Measurements from ENCODE around the gene SNCAIP.

SNCAIP gene
- 0 to 0.11 (median 0) reads per million in 9 experiments for total RNA-seq

DNA sequence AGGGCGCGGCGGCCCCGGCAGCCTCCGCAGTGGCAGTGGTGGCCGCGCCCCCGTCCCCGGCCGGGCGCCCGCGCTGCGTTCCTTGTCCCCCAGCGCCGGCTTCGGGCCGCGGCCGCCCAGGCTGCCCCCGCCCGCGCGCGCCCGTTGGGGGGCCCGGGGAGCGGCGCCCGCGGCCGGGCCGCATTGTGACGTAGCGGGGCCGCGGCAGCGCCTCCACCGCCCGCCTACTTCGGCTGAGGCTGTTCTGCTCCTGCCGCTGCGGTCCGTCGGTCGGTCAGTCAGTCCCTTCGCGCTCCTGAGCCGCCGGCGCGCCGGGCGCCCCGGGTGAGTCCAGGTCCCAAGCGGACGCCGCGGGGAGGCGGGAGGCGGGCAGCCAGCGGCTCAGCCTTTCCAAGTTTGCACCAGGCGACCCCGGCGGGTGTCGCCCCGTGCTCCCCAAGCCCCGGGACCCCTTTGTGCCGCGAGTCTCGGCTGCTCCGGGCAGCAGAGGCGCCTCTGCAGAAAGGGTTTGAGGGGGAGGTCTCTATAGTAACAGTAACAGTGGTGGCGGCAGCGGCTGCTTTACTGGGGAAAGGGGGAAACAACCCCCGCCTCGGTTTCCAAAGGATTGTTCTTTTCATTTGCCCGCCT, at the start of gene SNCAIP:
SNCAIP (plus strand) TSS at position 277 of the 630 bp plus-strand sequence. CDS start 78,898 bp downstream, outside the sequence.
- no peak within 1 kb of the TSS for H3K27ac Mint-ChIP-seq
- no peaks in the 10 kb centered on the region for H3K36me3 Mint-ChIP-seq (ENCODE audit: insufficient read depth)
- no peak for DNase-seq
- no peak within 1 kb of the TSS for H3K4me3 Mint-ChIP-seq
- peaks cover 34 to 46% of the 10 kb centered on the region in 2 donors for H3K27me3 Mint-ChIP-seq
- no peaks in the 10 kb centered on the region for H3K4me1 Mint-ChIP-seq (ENCODE audit: low read depth in 2 of 2)
- no peak for ATAC-seq (replicated peaks)
- H3K9me3 Mint-ChIP-seq = no peaks in the 10 kb centered on the region

DNA sequence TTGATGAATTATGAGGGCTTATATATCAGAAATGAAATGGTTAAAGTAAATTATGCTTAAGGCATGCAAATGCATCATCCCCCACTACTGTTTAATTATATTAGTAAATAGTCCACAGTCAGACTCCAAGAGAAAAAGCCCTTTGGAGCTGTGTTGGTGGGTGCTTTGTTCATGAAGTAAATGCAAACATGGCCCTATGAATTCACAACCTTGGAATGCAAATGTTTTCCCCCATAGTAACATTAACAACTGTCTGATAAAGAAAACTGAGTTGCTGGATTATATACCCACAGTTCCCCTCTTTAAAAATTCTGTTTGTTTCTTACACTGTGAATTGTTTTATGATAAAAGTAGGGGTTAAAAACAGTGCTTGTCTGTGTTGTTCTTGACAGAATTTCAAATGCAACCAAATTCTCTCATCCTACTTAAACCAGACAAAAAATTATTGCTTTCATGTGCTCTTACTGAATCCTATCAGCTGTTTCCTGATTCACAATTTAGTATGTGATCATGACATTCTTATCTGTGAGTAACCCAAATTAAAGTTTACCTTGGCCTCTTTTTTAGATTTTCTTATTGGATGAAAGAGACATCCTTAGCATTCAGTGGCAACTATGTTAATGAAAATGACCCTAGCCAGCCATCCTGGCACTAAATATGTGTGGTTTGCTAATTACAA, 48.5 kb upstream of the SNCAIP start:
- no peak overlapping the region for H3K4me3 Mint-ChIP-seq
- no peaks in the 10 kb centered on the region for H3K36me3 Mint-ChIP-seq (ENCODE audit: insufficient read depth)
- H3K27ac Mint-ChIP-seq = no peak overlapping the region
- DNase-seq (no peak), ATAC-seq (replicated peaks) (no peak)
- H3K4me1 Mint-ChIP-seq (ENCODE audit: low read depth in 2 of 2) = no peaks in the 10 kb centered on the region
- no peaks in the 10 kb centered on the region for H3K27me3 Mint-ChIP-seq
- peaks cover 0 to 8% of the 10 kb centered on the region in 2 donors for H3K9me3 Mint-ChIP-seq

DNA sequence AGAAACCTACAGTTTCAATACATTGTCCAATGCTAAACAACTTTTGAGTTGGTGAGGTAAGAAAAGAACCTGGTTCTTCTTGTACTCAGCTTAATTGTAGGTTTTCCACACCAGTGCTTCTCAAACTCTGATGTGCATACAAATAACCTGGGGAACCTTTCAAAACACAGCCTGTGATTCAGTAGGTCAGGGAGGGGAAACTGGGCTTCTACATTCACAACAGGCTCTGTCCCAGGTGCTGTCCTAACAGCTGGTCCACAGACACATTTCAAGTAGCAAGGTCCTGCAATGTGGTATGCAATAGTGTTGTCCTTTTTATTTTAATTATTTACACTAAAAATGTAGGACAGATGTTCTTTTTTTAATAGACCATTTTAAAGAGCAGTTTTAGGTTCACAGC, 47.4 kb upstream of the SNCAIP start:
- Mint-ChIP-seq H3K4me3 (no peak overlapping the region), H3K27me3 (no peaks in the 10 kb centered on the region), H3K4me1 (ENCODE audit: low read depth in 2 of 2) (no peaks in the 10 kb centered on the region), H3K27ac (no peak overlapping the region), H3K9me3 (peaks cover 0 to 10% of the 10 kb centered on the region in 2 donors), H3K36me3 (ENCODE audit: insufficient read depth) (no peaks in the 10 kb centered on the region)
- ATAC-seq (replicated peaks) (no peak), DNase-seq (no peak)

DNA sequence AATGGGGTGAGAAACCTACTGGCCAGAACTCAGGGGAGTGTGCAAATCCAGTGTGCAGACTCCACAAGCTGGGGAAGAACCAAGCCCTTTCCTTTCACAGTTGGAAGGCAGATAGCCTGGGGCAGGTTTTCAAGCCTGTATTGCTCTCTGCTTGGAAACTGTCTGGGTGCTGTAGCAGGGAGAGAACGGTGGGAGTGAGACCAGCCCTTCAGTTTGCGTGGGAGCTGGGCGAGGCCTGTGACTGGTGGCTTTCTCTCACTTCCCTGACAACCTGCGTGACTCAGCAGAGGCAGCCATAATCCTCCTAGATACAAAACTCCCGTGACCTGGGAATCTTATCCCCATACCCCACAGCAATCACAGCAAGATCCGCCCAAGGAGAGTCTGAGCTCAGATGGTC, 44.9 kb upstream of the SNCAIP start:
- ATAC-seq (replicated peaks) (no peak), DNase-seq (no peak)
- H3K4me3 Mint-ChIP-seq = no peak overlapping the region
- no peaks in the 10 kb centered on the region for H3K27me3 Mint-ChIP-seq
- no peak overlapping the region for H3K27ac Mint-ChIP-seq
- H3K9me3 Mint-ChIP-seq = peaks cover 0 to 12% of the 10 kb centered on the region in 2 donors
- H3K4me1 Mint-ChIP-seq (ENCODE audit: low read depth in 2 of 2) = no peaks in the 10 kb centered on the region
- H3K36me3 Mint-ChIP-seq (ENCODE audit: insufficient read depth) = no peaks in the 10 kb centered on the region

DNA sequence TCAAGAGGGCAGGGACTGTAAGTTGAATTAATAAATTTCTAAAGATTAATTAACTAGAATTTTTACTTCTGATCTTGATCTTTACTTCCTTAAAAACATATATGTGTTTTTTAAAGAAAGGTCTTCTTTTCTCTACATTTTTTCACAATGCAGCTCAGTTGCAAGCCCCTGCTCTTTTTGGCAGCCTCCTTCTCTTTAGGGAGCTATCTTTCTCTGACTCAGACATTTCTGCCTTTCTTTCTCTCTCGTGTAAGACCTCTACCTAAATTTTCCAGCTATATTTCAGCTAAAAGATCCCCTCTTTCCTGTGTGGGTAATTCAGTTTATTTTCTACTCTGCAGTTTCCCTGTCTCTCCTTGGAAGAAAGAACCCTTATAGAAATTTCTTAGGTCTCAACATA, 38.3 kb upstream of the SNCAIP start:
- Mint-ChIP-seq H3K4me1 (ENCODE audit: low read depth in 2 of 2) (no peaks in the 10 kb centered on the region), H3K4me3 (no peak overlapping the region), H3K27ac (no peak overlapping the region), H3K27me3 (no peaks in the 10 kb centered on the region), H3K9me3 (peaks cover 0 to 4% of the 10 kb centered on the region in 2 donors), H3K36me3 (ENCODE audit: insufficient read depth) (no peaks in the 10 kb centered on the region)
- DNase-seq = no peak
- ATAC-seq (replicated peaks) = no peak

DNA sequence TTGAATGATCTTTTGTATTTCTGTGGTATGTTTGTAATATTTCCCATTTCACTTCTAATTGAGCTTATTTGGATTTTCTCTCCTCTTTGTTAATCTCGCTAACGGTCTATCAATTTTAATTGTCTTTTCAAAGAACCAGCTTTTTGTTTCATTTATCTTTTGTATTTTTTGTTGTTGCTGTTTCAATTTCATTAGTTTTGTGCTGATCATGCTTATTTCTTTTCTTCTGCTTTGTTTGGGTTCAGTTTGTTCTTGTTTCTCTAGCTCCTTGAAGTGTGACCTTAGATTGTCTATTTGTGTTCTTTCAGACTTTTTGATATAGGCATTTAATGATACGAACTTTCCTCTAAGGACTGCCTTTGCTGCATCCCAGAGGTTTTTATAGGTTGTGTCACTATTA, 28.4 kb upstream of the SNCAIP start:
- Mint-ChIP-seq H3K4me1 (ENCODE audit: low read depth in 2 of 2) (no peaks in the 10 kb centered on the region), H3K4me3 (no peak overlapping the region), H3K9me3 (peaks cover 18 to 35% of the 10 kb centered on the region in 2 donors), H3K36me3 (ENCODE audit: insufficient read depth) (no peaks in the 10 kb centered on the region), H3K27ac (no peak overlapping the region), H3K27me3 (no peaks in the 10 kb centered on the region)
- ATAC-seq (replicated peaks) = no peak
- no peak for DNase-seq

DNA sequence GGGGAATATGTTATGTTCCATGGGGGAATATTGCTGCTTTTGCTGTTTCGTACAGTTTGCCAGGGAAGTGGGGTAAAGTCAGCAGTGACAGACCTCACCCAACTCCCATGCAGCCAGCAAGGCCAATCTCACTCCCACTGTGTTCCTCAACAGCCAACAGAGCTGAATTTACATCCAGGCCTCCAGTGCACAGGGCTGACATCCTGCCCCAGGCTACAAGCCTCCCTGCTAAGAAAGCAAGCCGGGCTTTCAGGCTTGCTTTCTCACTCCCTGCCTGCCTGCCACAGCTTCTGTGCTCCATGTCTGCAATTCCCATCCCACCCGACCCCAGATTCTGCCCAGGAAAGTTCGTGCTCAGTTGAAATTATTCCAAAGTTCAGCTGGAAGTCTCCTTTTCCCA, 25.5 kb upstream of the SNCAIP start:
- no peaks in the 10 kb centered on the region for H3K4me1 Mint-ChIP-seq (ENCODE audit: low read depth in 2 of 2)
- ATAC-seq (replicated peaks) (no peak), DNase-seq (no peak)
- no peak overlapping the region for H3K27ac Mint-ChIP-seq
- H3K36me3 Mint-ChIP-seq (ENCODE audit: insufficient read depth) = no peaks in the 10 kb centered on the region
- H3K27me3 Mint-ChIP-seq = no peaks in the 10 kb centered on the region
- H3K4me3 Mint-ChIP-seq = no peak overlapping the region
- H3K9me3 Mint-ChIP-seq = peaks cover 15 to 26% of the 10 kb centered on the region in 2 donors

DNA sequence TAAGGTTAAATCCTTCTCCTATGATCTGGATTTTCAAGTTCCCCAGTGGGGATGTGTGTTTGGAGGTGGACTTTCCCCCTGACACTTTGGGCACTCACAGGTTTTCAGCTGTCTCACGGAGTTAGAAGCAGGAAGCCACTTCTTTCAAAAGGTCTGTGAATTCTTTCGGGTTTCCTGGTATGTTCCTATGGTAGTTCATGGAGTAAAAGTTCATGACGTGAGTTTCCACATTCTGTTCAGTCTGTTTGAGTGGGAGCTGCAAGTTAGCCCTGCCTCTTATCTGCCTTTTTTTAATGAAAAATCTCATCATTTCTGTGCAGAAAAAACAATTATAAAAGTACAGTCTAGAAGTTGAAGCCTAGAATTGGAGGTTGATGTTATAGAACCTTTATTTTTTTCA, 24.9 kb upstream of the SNCAIP start:
- Mint-ChIP-seq H3K4me3 (no peak overlapping the region), H3K27ac (no peak overlapping the region), H3K9me3 (peaks cover 16 to 20% of the 10 kb centered on the region in 2 donors), H3K36me3 (ENCODE audit: insufficient read depth) (no peaks in the 10 kb centered on the region), H3K27me3 (no peaks in the 10 kb centered on the region), H3K4me1 (ENCODE audit: low read depth in 2 of 2) (no peaks in the 10 kb centered on the region)
- ATAC-seq (replicated peaks) (no peak), DNase-seq (no peak)

DNA sequence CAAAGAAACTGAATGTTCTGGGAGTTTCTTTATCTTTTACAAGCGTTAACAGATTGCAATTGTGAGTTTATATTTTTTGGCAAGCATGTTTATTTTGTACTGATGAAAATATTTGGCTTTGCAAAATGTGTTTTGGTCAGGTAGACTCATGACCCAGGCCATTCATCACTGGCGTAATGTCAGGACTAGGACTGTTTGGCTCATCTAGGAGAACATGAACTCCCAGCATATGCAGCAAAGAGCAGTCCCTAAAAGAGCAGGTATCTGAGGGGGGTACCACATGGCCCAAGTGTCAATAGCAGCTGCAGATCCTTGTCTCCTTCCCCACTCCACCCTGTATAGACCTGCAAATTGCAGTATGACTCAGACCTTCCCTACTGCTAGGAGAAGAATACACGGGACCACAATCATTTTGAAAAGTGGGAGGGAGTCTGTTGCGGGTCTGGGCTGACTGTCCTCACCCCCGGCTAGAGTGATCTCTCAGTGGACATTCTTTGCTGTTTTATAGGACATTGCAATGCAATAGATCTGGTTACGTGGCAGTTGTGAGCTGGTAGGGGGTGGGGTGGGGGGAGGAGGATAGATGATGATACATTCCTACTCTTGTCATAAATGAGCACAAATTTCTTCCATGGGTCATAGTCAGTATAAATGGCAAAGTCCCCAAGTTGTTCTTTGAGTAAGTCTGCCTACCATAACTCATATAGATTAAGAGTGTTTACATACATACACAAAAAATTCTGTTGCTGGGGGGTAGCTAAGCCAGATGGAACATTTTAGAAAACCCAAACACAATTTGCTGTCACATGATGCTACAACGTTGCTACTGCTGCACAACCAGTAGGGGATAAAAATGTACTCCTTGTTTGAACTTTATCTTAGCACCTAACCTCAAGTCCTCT, 20.8 kb upstream of the SNCAIP start:
- ATAC-seq (replicated peaks) = no peak
- no peaks in the 10 kb centered on the region for H3K27me3 Mint-ChIP-seq

DNA sequence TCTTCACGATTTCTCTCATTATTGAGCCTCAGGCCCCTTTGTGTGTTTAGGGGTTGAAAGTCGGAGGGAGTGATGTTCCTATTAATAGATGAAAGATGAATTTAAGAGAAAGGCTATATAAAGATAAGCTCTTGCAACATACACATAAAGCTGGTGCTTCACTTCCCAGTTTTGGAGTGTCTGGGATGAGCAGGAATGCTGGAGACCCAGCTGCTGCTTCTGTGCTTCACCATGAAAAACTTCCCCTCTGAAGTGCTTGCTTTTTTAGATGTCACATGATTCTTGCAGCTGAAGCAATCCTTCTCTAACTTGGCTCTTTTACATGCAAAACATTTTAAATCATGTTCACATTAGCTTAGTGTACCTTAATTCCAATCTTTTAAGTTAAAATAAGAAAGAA, 19.7 kb upstream of the SNCAIP start:
- DNase-seq = no peak
- ATAC-seq (replicated peaks) = no peak
- Mint-ChIP-seq H3K27me3 (no peaks in the 10 kb centered on the region), H3K4me3 (no peak overlapping the region), H3K9me3 (peaks cover 0 to 5% of the 10 kb centered on the region in 2 donors), H3K27ac (no peak overlapping the region), H3K4me1 (ENCODE audit: low read depth in 2 of 2) (no peaks in the 10 kb centered on the region), H3K36me3 (ENCODE audit: insufficient read depth) (no peaks in the 10 kb centered on the region)

More for the DNA sequence above, 20.8 kb upstream of the SNCAIP start:
- no peak overlapping the region for H3K27ac Mint-ChIP-seq
- H3K4me3 Mint-ChIP-seq = no peak overlapping the region
- no peaks in the 10 kb centered on the region for H3K4me1 Mint-ChIP-seq (ENCODE audit: low read depth in 2 of 2)
- H3K9me3 Mint-ChIP-seq = peaks cover under 1 to 5% of the 10 kb centered on the region in 2 donors
- no peak for DNase-seq
- H3K36me3 Mint-ChIP-seq (ENCODE audit: insufficient read depth) = no peaks in the 10 kb centered on the region

DNA sequence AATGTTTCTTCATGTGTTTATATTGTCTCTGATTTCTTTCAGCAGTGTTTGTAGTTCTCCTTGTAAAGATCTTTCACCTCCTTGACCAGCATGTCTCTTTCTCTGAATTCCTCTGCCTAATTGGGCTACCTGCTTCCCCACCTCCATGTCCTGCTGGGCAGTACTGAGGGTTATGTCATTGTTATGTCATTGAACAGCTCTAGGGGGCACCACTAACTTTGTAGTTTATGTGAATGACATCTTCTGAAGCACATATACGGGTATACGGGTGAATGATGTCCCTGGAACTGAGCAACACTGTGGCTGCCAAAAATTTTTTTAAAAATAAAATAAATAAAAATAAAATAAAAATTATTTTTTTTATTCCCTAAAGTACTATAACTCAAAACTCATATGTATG, 16.9 kb upstream of the SNCAIP start:
- Mint-ChIP-seq H3K4me3 (no peak overlapping the region), H3K9me3 (peaks cover 0 to 5% of the 10 kb centered on the region in 2 donors), H3K27me3 (no peaks in the 10 kb centered on the region), H3K4me1 (ENCODE audit: low read depth in 2 of 2) (no peaks in the 10 kb centered on the region), H3K36me3 (ENCODE audit: insufficient read depth) (no peaks in the 10 kb centered on the region), H3K27ac (no peak overlapping the region)
- no peak for ATAC-seq (replicated peaks)
- DNase-seq = no peak

DNA sequence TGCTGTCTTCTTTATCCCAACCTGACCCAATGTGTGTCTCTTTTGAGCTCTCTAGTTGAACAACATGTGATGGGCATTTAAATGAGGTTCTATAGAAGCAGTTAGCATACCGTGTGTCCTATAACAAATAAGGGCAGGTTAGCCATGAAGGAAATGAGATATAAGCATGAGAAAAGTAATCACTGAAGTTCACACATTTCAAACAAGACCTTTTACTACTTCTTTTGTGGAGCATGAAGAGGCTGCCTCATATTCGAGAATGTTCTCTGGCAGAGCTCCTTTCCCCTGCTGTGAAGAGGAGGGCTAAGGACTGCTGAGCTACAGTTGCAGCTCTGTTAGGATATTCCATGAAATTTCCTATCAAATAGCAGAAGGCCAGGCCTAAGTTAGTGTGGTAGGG, 15.2 kb upstream of the SNCAIP start:
- Mint-ChIP-seq H3K36me3 (ENCODE audit: insufficient read depth) (no peaks in the 10 kb centered on the region), H3K9me3 (peaks cover 0 to 4% of the 10 kb centered on the region in 2 donors), H3K4me1 (ENCODE audit: low read depth in 2 of 2) (no peaks in the 10 kb centered on the region), H3K27me3 (no peaks in the 10 kb centered on the region), H3K27ac (no peak overlapping the region), H3K4me3 (no peak overlapping the region)
- no peak for ATAC-seq (replicated peaks)
- DNase-seq = no peak

DNA sequence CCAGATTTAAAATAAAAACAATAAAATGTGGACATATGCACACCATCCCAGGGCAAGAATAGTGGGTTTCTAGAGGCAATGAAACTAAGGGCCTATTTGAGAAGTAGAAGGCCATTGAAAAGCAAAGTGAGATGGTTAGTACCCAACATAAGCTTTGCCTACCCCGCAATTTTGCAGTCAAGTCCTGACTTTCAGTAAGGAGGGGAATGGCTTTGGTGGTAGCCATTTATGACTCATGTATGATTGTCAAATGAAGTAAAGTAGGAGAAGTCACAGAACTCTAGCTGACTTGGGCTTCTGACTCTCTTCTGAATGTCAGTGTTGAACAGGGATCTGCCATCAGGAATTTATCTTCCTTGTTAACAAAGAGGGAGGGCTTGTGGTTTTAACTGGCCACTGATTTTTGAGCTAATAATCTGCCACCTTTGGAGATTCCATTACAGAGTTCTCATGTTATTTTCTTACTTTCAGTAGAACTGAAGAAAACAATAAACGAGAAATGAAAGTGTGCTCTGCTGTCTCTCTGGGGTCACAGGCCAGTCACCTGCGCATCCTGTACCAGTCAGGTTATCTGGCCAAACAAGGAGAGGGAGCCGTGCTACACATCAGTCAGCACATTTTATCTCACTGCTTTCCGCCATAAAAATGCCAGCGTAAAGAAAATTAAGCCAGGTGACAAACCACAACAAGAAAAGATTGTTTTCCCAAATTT, 14.3 kb upstream of the SNCAIP start:
- H3K27ac Mint-ChIP-seq = no peak overlapping the region
- ATAC-seq (replicated peaks) (no peak), DNase-seq (no peak)
- no peaks in the 10 kb centered on the region for H3K9me3 Mint-ChIP-seq
- no peaks in the 10 kb centered on the region for H3K36me3 Mint-ChIP-seq (ENCODE audit: insufficient read depth)
- H3K4me1 Mint-ChIP-seq (ENCODE audit: low read depth in 2 of 2) = no peaks in the 10 kb centered on the region
- H3K27me3 Mint-ChIP-seq = no peaks in the 10 kb centered on the region
- no peak overlapping the region for H3K4me3 Mint-ChIP-seq
